Neuron (in vitro differentiated cells): ENCODE results near the gene SLC45A2.

ENCODE experiments used
- H2AFZ ChIP-seq: one replicate; pipeline ENCODE4 v1.6.1; 2013; ENCODE audit warnings: low read depth, mild to moderate bottlenecking, inconsistent platforms, low read length, moderate library complexity
- H3K27me3 ChIP-seq: one replicate; pipeline ENCODE4 v1.6.1; 2013; ENCODE audit warnings: low read length; ENCODE audit not compliant: insufficient read depth
- H3K36me3 ChIP-seq: one replicate; pipeline ENCODE4 v1.6.1; 2013; ENCODE audit warnings: low read length; ENCODE audit not compliant: insufficient read depth
- H3K4me1 ChIP-seq: one replicate; pipeline ENCODE4 v1.6.1; 2013; ENCODE audit warnings: low read length; ENCODE audit not compliant: insufficient read depth
- H3K4me3 ChIP-seq: 2 replicates; pipeline ENCODE4 v1.5.1; 2013; ENCODE audit warnings: mild to moderate bottlenecking, low read length, moderate library complexity
- H3K9me3 ChIP-seq: one replicate; pipeline ENCODE4 v1.6.1; 2013; ENCODE audit warnings: low read length

Gene SLC45A2

DNA sequence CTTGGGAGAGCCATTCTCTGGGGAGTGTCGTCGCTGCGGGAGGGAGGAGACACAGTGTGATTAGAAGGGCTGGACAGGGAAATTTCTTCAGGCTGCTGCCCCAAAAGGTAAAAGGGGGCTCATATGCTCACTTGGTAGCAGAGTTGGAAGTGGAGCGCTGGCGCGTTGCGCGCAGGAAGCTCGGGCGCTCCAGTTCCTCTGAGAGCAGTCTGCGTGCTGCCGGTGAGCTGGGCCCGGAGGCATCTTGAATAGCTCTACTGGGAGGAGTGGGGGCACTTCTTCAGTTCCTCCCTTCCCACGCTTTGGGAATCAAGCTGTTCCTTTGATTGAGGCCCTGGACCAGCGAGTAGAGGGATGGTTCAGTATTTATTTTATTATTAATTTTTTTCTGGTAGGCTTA lies 45.6 kb downstream of the SLC45A2 start:
- Histone ChIP-seq H3K36me3 (no peaks in the 10 kb centered on the region), H3K4me3 (no peak overlapping the region), H3K9me3 (no peaks in the 10 kb centered on the region), H3K4me1 (peaks cover 6% of the 10 kb centered on the region), H3K27me3 (peaks cover 5% of the 10 kb centered on the region), H2AFZ (no peak overlapping the region)

DNA sequence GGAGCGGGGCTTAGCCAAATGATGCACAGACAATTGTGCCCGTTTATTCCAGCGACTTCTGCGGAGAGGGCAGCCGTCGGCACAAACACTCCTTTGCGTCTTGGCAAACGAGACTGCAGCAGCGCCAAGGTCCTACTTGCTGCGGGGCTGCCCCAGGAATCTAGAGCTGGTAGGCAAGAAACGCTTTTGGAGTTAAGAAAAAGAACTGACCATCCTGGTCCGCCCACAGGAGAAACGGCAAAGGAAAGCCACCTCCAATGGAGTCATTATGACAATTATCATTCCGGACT lies 46.0 kb downstream of the SLC45A2 start:
- Histone ChIP-seq H3K36me3 (no peaks in the 10 kb centered on the region), H3K27me3 (peaks cover 5% of the 10 kb centered on the region)

GRCh38 chr5:33937707-33938506 lies 46.6 kb downstream of the SLC45A2 start:
- Histone ChIP-seq H2AFZ (no peak overlapping the region), H3K9me3 (no peaks in the 10 kb centered on the region), H3K4me1 (peaks cover 6% of the 10 kb centered on the region), H3K27me3 (peaks cover 5% of the 10 kb centered on the region), H3K4me3 (no peak overlapping the region), H3K36me3 (no peaks in the 10 kb centered on the region)

More for the DNA sequence above, 46.0 kb downstream of the SLC45A2 start:
- H2AFZ ChIP-seq = no peak overlapping the region
- H3K9me3 ChIP-seq = no peaks in the 10 kb centered on the region
- peaks cover 6% of the 10 kb centered on the region for H3K4me1 ChIP-seq
- no peak overlapping the region for H3K4me3 ChIP-seq

DNA sequence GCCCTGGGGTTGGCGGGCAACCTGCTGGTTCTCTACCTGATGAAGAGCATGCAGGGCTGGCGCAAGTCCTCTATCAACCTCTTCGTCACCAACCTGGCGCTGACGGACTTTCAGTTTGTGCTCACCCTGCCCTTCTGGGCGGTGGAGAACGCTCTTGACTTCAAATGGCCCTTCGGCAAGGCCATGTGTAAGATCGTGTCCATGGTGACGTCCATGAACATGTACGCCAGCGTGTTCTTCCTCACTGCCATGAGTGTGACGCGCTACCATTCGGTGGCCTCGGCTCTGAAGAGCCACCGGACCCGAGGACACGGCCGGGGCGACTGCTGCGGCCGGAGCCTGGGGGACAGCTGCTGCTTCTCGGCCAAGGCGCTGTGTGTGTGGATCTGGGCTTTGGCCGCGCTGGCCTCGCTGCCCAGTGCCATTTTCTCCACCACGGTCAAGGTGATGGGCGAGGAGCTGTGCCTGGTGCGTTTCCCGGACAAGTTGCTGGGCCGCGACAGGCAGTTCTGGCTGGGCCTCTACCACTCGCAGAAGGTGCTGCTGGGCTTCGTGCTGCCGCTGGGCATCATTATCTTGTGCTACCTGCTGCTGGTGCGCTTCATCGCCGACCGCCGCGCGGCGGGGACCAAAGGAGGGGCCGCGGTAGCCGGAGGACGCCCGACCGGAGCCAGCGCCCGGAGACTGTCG lies 47.3 kb downstream of the SLC45A2 start:
- H3K27me3 ChIP-seq = peaks cover 5% of the 10 kb centered on the region
- peaks cover 6% of the 10 kb centered on the region for H3K4me1 ChIP-seq
- H3K4me3 ChIP-seq = no peak overlapping the region
- no peaks in the 10 kb centered on the region for H3K9me3 ChIP-seq
- no peak overlapping the region for H2AFZ ChIP-seq
- H3K36me3 ChIP-seq = no peaks in the 10 kb centered on the region

DNA sequence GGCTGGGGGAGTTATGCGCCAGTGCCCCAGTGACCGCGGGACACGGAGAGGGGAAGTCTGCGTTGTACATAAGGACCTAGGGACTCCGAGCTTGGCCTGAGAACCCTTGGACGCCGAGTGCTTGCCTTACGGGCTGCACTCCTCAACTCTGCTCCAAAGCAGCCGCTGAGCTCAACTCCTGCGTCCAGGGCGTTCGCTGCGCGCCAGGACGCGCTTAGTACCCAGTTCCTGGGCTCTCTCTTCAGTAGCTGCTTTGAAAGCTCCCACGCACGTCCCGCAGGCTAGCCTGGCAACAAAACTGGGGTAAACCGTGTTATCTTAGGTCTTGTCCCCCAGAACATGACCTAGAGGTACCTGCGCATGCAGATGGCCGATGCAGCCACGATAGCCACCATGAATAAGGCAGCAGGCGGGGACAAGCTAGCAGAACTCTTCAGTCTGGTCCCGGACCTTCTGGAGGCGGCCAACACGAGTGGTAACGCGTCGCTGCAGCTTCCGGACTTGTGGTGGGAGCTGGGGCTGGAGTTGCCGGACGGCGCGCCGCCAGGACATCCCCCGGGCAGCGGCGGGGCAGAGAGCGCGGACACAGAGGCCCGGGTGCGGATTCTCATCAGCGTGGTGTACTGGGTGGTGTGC lies 48.0 kb downstream of the SLC45A2 start, which contains the start of gene RXFP3:
Gene RXFP3 (plus strand): TSS at position 6 of the 636 bp plus-strand sequence. CDS start 355 bp downstream, at position 361.
- Histone ChIP-seq H3K36me3 (no peaks in the 10 kb centered on the region), H3K4me1 (peaks cover 6% of the 10 kb centered on the region), H3K27me3 (peaks cover 5% of the 10 kb centered on the region), H3K9me3 (no peaks in the 10 kb centered on the region), H2AFZ (peak within 1 kb of the TSS; percentile 59), H3K4me3 (peak within 1 kb of the TSS; percentile 41)

DNA sequence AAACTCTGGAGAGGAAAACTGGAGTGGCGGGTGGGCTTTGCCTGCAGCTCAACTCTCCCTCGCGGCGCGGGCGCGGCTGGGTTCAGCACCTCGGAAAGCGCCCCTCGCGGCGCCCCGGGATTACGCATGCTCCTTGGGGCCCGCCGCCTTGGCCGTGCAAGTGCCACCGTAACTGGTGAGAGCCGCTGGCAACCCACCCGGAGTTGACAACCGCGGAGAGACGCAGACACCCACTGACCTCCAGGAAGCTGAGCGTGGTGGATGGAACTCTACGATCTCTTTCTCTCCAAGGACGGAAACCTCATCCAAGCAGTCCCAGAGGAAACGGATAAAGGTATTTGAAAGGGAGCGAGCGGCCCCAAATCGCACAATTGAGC lies 48.5 kb downstream of the SLC45A2 start:
- Histone ChIP-seq H3K9me3 (no peaks in the 10 kb centered on the region), H3K27me3 (peaks cover 5% of the 10 kb centered on the region), H3K4me1 (peaks cover 6% of the 10 kb centered on the region), H2AFZ (peak overlapping the region; percentile 59), H3K36me3 (no peaks in the 10 kb centered on the region), H3K4me3 (peak overlapping the region; percentile 41)

- Histone ChIP-seq H3K4me3 (no peak overlapping the region), H3K27me3 (peaks cover 6% of the 10 kb centered on the region), H3K4me1 (peaks cover 6% of the 10 kb centered on the region), H3K9me3 (no peaks in the 10 kb centered on the region), H2AFZ (no peak overlapping the region), H3K36me3 (no peaks in the 10 kb centered on the region)
These were observed 50.3 kb downstream of the SLC45A2 start for GRCh38 chr5:33934176-33934575.

- H2AFZ ChIP-seq = no peak overlapping the region
- H3K36me3 ChIP-seq = no peaks in the 10 kb centered on the region
- no peaks in the 10 kb centered on the region for H3K9me3 ChIP-seq
- H3K4me3 ChIP-seq = no peak overlapping the region
- H3K4me1 ChIP-seq = peaks cover 6% of the 10 kb centered on the region
- H3K27me3 ChIP-seq = peaks cover 6% of the 10 kb centered on the region
These were observed 50.7 kb downstream of the SLC45A2 start for GRCh38 chr5:33933723-33934169.

DNA sequence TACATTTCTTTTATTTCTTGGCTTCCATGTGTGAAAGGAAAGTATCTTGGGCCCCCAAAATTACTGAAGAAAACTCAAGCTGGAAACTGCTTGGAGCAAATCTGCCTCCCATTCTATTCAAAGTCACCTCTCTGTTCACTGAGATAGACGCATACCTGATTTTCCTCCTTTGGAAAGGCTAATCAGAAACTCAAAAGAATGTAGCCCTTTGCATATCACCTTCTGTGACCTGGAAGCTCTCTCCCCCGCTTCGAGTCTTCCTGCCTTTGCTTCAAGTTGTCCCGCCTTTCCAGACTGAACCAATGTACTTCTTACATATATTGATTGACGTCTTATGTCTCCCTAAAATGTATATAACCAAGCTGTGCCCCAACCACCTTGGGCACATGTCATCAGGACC lies 53.4 kb downstream of the SLC45A2 start:
- Histone ChIP-seq H3K27me3 (peaks cover 2% of the 10 kb centered on the region), H2AFZ (no peak overlapping the region), H3K4me3 (no peak overlapping the region), H3K4me1 (peaks cover 8% of the 10 kb centered on the region), H3K36me3 (no peaks in the 10 kb centered on the region), H3K9me3 (no peaks in the 10 kb centered on the region)

- Histone ChIP-seq H3K4me1 (peaks cover 4% of the 10 kb centered on the region), H3K9me3 (no peaks in the 10 kb centered on the region), H3K4me3 (no peak overlapping the region), H2AFZ (no peak overlapping the region), H3K36me3 (no peaks in the 10 kb centered on the region), H3K27me3 (peaks cover 2% of the 10 kb centered on the region)
These were observed 54.4 kb downstream of the SLC45A2 start for GRCh38 chr5:33929925-33930690.

DNA sequence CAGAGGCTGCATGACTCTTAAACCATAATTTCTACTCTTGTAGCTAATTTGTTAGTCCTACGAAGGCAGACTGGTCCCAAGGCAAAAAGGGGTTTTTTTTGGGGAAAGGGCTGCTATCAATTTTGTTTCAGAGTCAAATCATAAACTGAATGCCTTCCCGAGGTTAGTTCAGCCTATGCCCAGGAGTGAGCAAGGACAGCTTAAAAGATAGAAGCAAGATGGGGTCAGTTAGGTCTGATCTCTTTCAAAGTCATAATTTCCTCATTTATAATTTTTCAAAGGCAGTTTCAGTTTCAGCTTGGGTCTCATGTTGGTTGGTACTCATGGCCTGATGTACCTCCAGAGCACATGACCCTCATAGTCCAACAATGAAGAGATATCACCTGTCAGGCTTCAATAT lies 56.2 kb downstream of the SLC45A2 start:
- Histone ChIP-seq H3K4me1 (peaks cover 4% of the 10 kb centered on the region), H3K36me3 (no peaks in the 10 kb centered on the region), H2AFZ (no peak overlapping the region), H3K27me3 (peaks cover 2% of the 10 kb centered on the region), H3K4me3 (no peak overlapping the region), H3K9me3 (no peaks in the 10 kb centered on the region)

GRCh38 chr5:33927685-33928084 lies 56.8 kb downstream of the SLC45A2 start:
- H3K4me1 ChIP-seq = peaks cover 4% of the 10 kb centered on the region
- H2AFZ ChIP-seq = no peak overlapping the region
- no peaks in the 10 kb centered on the region for H3K36me3 ChIP-seq
- no peaks in the 10 kb centered on the region for H3K9me3 ChIP-seq
- H3K4me3 ChIP-seq = no peak overlapping the region
- peaks cover 2% of the 10 kb centered on the region for H3K27me3 ChIP-seq

DNA sequence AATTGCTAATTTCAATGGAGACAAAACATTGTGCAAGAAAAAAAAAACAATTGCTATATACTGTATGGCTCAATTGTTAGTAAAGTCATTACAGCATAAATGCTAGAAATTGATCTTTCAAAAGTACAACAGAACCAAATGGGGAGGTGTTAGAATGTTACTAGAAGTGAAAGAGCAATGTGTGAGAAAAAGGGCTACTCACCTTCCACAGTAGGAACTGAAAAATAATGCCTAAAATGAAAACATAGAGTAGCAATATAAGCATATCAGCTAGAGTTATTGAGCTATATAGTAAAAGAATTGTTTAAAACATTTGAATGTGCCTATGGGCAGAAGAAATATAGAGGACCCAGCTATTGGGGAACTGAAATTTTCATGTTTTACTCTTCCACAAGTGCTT lies 59.2 kb downstream of the SLC45A2 start:
- Histone ChIP-seq H3K9me3 (no peaks in the 10 kb centered on the region), H3K36me3 (no peaks in the 10 kb centered on the region), H3K4me3 (no peak overlapping the region), H3K4me1 (peaks cover 4% of the 10 kb centered on the region), H2AFZ (no peak overlapping the region), H3K27me3 (peaks cover 2% of the 10 kb centered on the region)
